Hepatocyte (in vitro differentiated cells): Measurements from ENCODE around the gene TMCC2.

Experiments used
- EZH2phosphoT487 ChIP-seq: fragments of 200-600 bp; sonication (generic); IDR thresholded peaks from one replicate; pipeline ENCODE4 v1.6.1; 2018; ENCODE audit warnings: antibody characterized with exemption, mild to moderate bottlenecking, low read depth, moderate library complexity; ENCODE audit not compliant: unreplicated experiment, severe bottlenecking
- TF ChIP-seq, protein P1 (sequence below): fragments of 200-600 bp; sonication (generic); IDR thresholded peaks from 2 replicates; pipeline ENCODE4 v1.5.1; 2016; ENCODE audit warnings: antibody characterized with exemption, mild to moderate bottlenecking; ENCODE audit not compliant: poor library complexity

GRCh38 chr1:205294175-205294917, 66.6 kb downstream of the TMCC2 start:
- TF ChIP-seq, protein P1, sequence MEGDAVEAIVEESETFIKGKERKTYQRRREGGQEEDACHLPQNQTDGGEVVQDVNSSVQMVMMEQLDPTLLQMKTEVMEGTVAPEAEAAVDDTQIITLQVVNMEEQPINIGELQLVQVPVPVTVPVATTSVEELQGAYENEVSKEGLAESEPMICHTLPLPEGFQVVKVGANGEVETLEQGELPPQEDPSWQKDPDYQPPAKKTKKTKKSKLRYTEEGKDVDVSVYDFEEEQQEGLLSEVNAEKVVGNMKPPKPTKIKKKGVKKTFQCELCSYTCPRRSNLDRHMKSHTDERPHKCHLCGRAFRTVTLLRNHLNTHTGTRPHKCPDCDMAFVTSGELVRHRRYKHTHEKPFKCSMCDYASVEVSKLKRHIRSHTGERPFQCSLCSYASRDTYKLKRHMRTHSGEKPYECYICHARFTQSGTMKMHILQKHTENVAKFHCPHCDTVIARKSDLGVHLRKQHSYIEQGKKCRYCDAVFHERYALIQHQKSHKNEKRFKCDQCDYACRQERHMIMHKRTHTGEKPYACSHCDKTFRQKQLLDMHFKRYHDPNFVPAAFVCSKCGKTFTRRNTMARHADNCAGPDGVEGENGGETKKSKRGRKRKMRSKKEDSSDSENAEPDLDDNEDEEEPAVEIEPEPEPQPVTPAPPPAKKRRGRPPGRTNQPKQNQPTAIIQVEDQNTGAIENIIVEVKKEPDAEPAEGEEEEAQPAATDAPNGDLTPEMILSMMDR = no peak
- TF ChIP-seq EZH2phosphoT487 = no peak
